Body of pancreas (tissue), 4 donors: ENCODE data around the gene MDFIC. TPM values are rescaled to one million over a fixed set of nuclear protein-coding genes. Genes with fewer than 3 reads are reported as not detected.
A peak's percentile ranks its signal among the peaks of the same experiment; 100 is the strongest.

Experiments used
- ATAC-seq: fragments of 150-250 bp; one replicate; pipeline ENCODE4 v1.9.1; 2016
- DNase-seq, 4 donors: peaks; one replicate each; pipeline ENCODE4 v3.0.0-alpha.2; 2019
- H3K27ac ChIP-seq, 4 donors: fragments of 200-600 bp; sonication (generic); 1 replicate in 3 of 4; 2 replicates in 1 of 4; pipeline versions ENCODE4 v1.5.1 to v1.6.1; 2016 to 2019; ENCODE audit warnings: mild to moderate bottlenecking in 1 of 4, mixed read lengths in 1 of 4, moderate library complexity in 1 of 4
- H3K27me3 ChIP-seq, 2 donors: fragments of 200-600 bp; sonication (generic); one replicate each; pipeline ENCODE4 v1.6.0; 2016; ENCODE audit warnings: mild to moderate bottlenecking in 1 of 2
- H3K36me3 ChIP-seq, 2 donors: fragments of 200-600 bp; sonication (generic); replicated peaks in 1 of 2; 2 replicates each; pipeline ENCODE4 v1.5.1; 2016; ENCODE audit warnings: low read depth in 2 of 2; ENCODE audit not compliant: insufficient read depth in 1 of 2
- H3K4me1 ChIP-seq: fragments of 200-600 bp; sonication (generic); one replicate; pipeline ENCODE4 v1.6.0; 2016
- H3K4me3 ChIP-seq, 2 donors: fragments of 200-600 bp; sonication (generic); 1 replicate in 1 of 2; 2 replicates in 1 of 2; pipeline ENCODE4 v1.5.1; 2016 to 2019
- H3K9me3 ChIP-seq, 3 donors: fragments of 200-600 bp; sonication (generic); 1 replicate in 2 of 3; 2 replicates in 1 of 3; pipeline ENCODE4 v1.5.1; 2016
- CTCF ChIP-seq, 7 experiments: fragments of 450-650 bp in 4 of 7; fragments of 200-600 bp in 3 of 7; sonication (generic) in 3 of 7; IDR thresholded peaks; one replicate each; pipeline ENCODE4 v1.5.1; 2016 to 2019; ENCODE audit warnings: antibody characterized with exemption in 7 of 7
- POLR2A ChIP-seq, 3 donors: fragments of 450-650 bp; IDR thresholded peaks; one replicate each; pipeline ENCODE4 v1.6.1; 2016; ENCODE audit warnings: antibody characterized with exemption in 3 of 3, mild to moderate bottlenecking in 2 of 3
- WGBS, 2 donors: methylation state at CpG; one replicate each; pipeline ENCODE4 v1.1.5; 2017; 5-methylcytosine and 5-hydroxymethylcytosine counted together
- intact Hi-C: fragments of 100-400 bp; cut with DNase I; formaldehyde crosslinking; loops from one replicate; pipeline ENCODE4 v1.15.1; 2023
- total RNA-seq, 2 donors: library from RNA; depleted of rRNA; stranded (reverse); fragments of >200 nt; gene quantifications; one replicate each; pipeline ENCODE4 v1.1.0, GENCODE V29; 2016

Gene MDFIC
- total RNA-seq, 2 donors from 2014 or later: 12.5 to 35.3 TPM

- intact Hi-C loops: no loop called here
- Histone ChIP-seq H3K9me3 (no peaks in the 10 kb centered on the region), H3K4me3 (no peak overlapping the region), H3K4me1 (no peaks in the 10 kb centered on the region), H3K36me3 (no peaks in the 10 kb centered on the region), H3K27ac (no peak overlapping the region), H3K27me3 (no peaks in the 10 kb centered on the region)
- peak in 1 of 4 donors; percentile 16 for DNase-seq
- 72 to 82% methylated on average over 3 of the region's 3 CpGs for WGBS, 2 donors
- ATAC-seq: no peak
- TF ChIP-seq CTCF (IDR thresholded peaks at IDR 0.05) (peak in 1 of 7 experiments; percentile 23), POLR2A (IDR thresholded peaks at IDR 0.05) (no peak)
These were observed 17.7 kb downstream of the MDFIC start for GRCh38 chr7:114939484-114940097.

- ATAC-seq (no peak), DNase-seq (no peak)
- 75 to 95% methylated on average over 3 of the region's 3 CpGs for WGBS, 2 donors
- H3K27ac ChIP-seq: no peak overlapping the region
- H3K27me3 ChIP-seq: no peaks in the 10 kb centered on the region
- H3K4me1 ChIP-seq: no peaks in the 10 kb centered on the region
- no peak overlapping the region for H3K4me3 ChIP-seq
- no peaks in the 10 kb centered on the region for H3K9me3 ChIP-seq
- H3K36me3 ChIP-seq: no peaks in the 10 kb centered on the region
- TF ChIP-seq CTCF (IDR thresholded peaks at IDR 0.05) (no peak), POLR2A (IDR thresholded peaks at IDR 0.05) (no peak)
- intact Hi-C loops: no loop called here
These were observed 18.3 kb downstream of the MDFIC start for GRCh38 chr7:114940220-114940619.

DNA sequence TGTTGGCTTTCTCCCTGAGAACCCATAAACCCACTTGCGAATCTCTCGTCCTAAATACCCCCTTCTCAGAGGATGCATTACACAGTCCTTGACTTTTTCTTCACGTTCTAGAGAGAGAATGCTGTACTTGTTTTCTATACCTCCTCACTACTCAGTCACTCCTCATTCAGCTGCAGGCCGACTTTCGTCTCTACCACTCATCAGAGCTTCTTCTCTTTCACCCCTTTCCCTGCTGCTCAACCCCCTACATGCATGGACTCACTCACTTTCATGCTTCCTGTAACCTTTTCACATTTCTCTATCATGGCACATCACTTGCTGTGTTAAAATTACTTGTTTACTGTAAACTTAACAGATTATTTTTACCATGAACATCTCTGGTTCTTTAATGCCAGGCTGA lies 19.8 kb downstream of the MDFIC start:
- H3K36me3 ChIP-seq: no peaks in the 10 kb centered on the region
- no peaks in the 10 kb centered on the region for H3K27me3 ChIP-seq
- 90 to 96% methylated on average over 5 of the region's 5 CpGs for WGBS, 2 donors
- no peak for ATAC-seq
- intact Hi-C loops: no loop called here
- DNase-seq: no peak
- H3K4me1 ChIP-seq: no peaks in the 10 kb centered on the region
- no peaks in the 10 kb centered on the region for H3K9me3 ChIP-seq
- H3K27ac ChIP-seq: no peak overlapping the region
- TF ChIP-seq CTCF (IDR thresholded peaks at IDR 0.05) (no peak), POLR2A (IDR thresholded peaks at IDR 0.05) (no peak)
- H3K4me3 ChIP-seq: no peak overlapping the region

- H3K4me3 ChIP-seq: no peak overlapping the region
- no peaks in the 10 kb centered on the region for H3K4me1 ChIP-seq
- no peaks in the 10 kb centered on the region for H3K27me3 ChIP-seq
- ATAC-seq: no peak
- no peak for DNase-seq
- no peak overlapping the region for H3K27ac ChIP-seq
- H3K36me3 ChIP-seq: no peaks in the 10 kb centered on the region
- WGBS, 2 donors: 73 to 81% methylated on average over 9 of the region's 9 CpGs
- H3K9me3 ChIP-seq: no peaks in the 10 kb centered on the region
- TF ChIP-seq CTCF (IDR thresholded peaks at IDR 0.05) (no peak), POLR2A (IDR thresholded peaks at IDR 0.05) (no peak)
- intact Hi-C loops: no loop called here
These were observed 20.7 kb downstream of the MDFIC start for GRCh38 chr7:114942446-114943175.

DNA sequence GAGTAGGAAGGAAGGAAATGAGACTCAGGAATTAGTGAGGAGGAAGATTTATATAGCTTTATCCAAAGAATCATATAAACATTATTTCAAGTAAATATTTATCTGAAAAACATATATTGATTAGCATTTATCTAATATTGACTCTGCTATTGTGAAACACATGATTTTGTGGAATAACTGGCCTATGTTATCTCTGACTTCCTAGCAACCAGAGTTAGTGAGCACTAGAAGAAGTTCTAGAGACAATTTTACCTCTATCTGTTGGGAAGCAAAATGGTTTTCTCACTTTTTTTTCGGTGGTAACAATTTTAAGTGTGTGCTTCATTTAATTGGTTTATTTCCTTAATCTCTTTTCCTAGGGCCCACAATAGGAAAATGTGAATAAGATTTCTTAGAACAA lies 21.6 kb downstream of the MDFIC start:
- ATAC-seq (no peak), DNase-seq (no peak)
- WGBS, 2 donors: 39 to 54% methylated on average over 1 of the region's 1 CpG
- no peak overlapping the region for H3K27ac ChIP-seq
- H3K36me3 ChIP-seq: no peaks in the 10 kb centered on the region
- H3K4me3 ChIP-seq: no peak overlapping the region
- TF ChIP-seq POLR2A (IDR thresholded peaks at IDR 0.05): no peak
- no peak for TF ChIP-seq CTCF (IDR thresholded peaks at IDR 0.05)
- no peaks in the 10 kb centered on the region for H3K4me1 ChIP-seq
- no peaks in the 10 kb centered on the region for H3K9me3 ChIP-seq
- intact Hi-C loops: no loop called here
- no peaks in the 10 kb centered on the region for H3K27me3 ChIP-seq
